CD14-positive monocyte (primary cell): ENCODE results near the gene NFATC2. TPM values are rescaled to one million over a fixed set of nuclear protein-coding genes. Genes with fewer than 3 reads are reported as not detected.

Experiments used
- DNase-seq, 3 donors: peaks; one replicate each; pipeline ENCODE4 v3.0.0-alpha.2; 2011 to 2022
- H2AFZ ChIP-seq: 2 replicates; pipeline ENCODE4 v1.6.0; 2012; ENCODE audit warnings: mild to moderate bottlenecking, low read depth, low read length, inconsistent platforms; ENCODE audit not compliant: insufficient read depth, poor library complexity, severe bottlenecking
- H3K27ac ChIP-seq, 2 donors: 1 replicate in 1 of 2; 2 replicates in 1 of 2; pipeline ENCODE4 v1.5.1; 2012 to 2013; ENCODE audit warnings: low read length in 2 of 2, control low read depth in 1 of 2, inconsistent platforms in 1 of 2, low read depth in 1 of 2, mild to moderate bottlenecking in 1 of 2
- H3K27me3 ChIP-seq, 2 donors: one replicate each; pipeline versions ENCODE4 v1.6.0 to v1.6.1; 2011 to 2013; ENCODE audit warnings: low read length in 2 of 2; ENCODE audit not compliant: control insufficient read depth in 2 of 2, insufficient read depth in 2 of 2
- H3K36me3 ChIP-seq, 2 donors: replicated peaks in 1 of 2; 1 replicate in 1 of 2; 2 replicates in 1 of 2; pipeline versions ENCODE4 v1.5.1 to v1.6.1; 2012 to 2013; ENCODE audit warnings: low read length in 2 of 2, control low read depth in 1 of 2, inconsistent platforms in 1 of 2, mild to moderate bottlenecking in 1 of 2; ENCODE audit not compliant: insufficient read depth in 2 of 2, control insufficient read depth in 1 of 2
- H3K4me1 ChIP-seq, 2 donors: 1 replicate in 1 of 2; 2 replicates in 1 of 2; pipeline versions ENCODE4 v1.5.1 to v1.6.1; 2012 to 2013; ENCODE audit warnings: low read length in 2 of 2, control low read depth in 1 of 2, inconsistent platforms in 1 of 2, mild to moderate bottlenecking in 1 of 2, moderate library complexity in 1 of 2; ENCODE audit not compliant: insufficient read depth in 2 of 2, control insufficient read depth in 1 of 2
- H3K4me2 ChIP-seq: replicated peaks from 2 replicates; pipeline ENCODE3; 2012; ENCODE audit warnings: low read length, moderate library complexity, mild to moderate bottlenecking; ENCODE audit not compliant: poor library complexity, severe bottlenecking; ENCODE audit errors: extremely low read depth
- H3K4me3 ChIP-seq, 3 experiments: fragments of 200-600 bp in 1 of 3; sonication (generic) in 1 of 3; replicated peaks in 1 of 3; 1 replicate in 2 of 3; 2 replicates in 1 of 3; pipeline ENCODE4 v1.5.1; 2011 to 2013; ENCODE audit warnings: low read length in 3 of 3, mild to moderate bottlenecking in 3 of 3, control low read depth in 2 of 3, low read depth in 2 of 3, inconsistent platforms in 1 of 3, moderate library complexity in 1 of 3
- H3K79me2 ChIP-seq: 2 replicates; pipeline ENCODE4 v1.6.0; 2012; ENCODE audit warnings: mild to moderate bottlenecking, control low read depth, inconsistent platforms, low read length, moderate library complexity; ENCODE audit not compliant: insufficient read depth
- H3K9ac ChIP-seq: 2 replicates; pipeline ENCODE4 v1.6.0; 2017; ENCODE audit warnings: low read length, mild to moderate bottlenecking; ENCODE audit not compliant: insufficient read depth, poor library complexity, severe bottlenecking
- H3K9me3 ChIP-seq, 2 donors: replicated peaks in 1 of 2; 1 replicate in 1 of 2; 2 replicates in 1 of 2; pipeline versions ENCODE4 v1.5.1 to v1.6.1; 2012 to 2013; ENCODE audit warnings: low read length in 2 of 2, control low read depth in 1 of 2; ENCODE audit not compliant: control insufficient read depth in 1 of 2, insufficient read depth in 1 of 2
- H4K20me1 ChIP-seq: 2 replicates; pipeline ENCODE4 v1.6.0; 2012; ENCODE audit warnings: mild to moderate bottlenecking, low read length, control low read depth, moderate library complexity; ENCODE audit not compliant: insufficient read depth
- H3K27ac Mint-ChIP-seq, 7 donors: one replicate each; pipeline ENCODE4 v1.8.0; 2020; ENCODE audit warnings: mild to moderate bottlenecking in 7 of 7, mixed read lengths in 7 of 7, moderate library complexity in 6 of 7, inconsistent platforms in 2 of 7
- H3K27me3 Mint-ChIP-seq, 3 donors: one replicate each; pipeline ENCODE4 v1.8.0; 2021 to 2022; ENCODE audit warnings: low read depth in 3 of 3, mild to moderate bottlenecking in 3 of 3, mixed read lengths in 3 of 3, moderate library complexity in 3 of 3, inconsistent platforms in 1 of 3
- H3K36me3 Mint-ChIP-seq, 2 donors: one replicate each; pipeline ENCODE4 v1.8.0; 2020; ENCODE audit warnings: mixed read lengths in 2 of 2, inconsistent platforms in 1 of 2, mild to moderate bottlenecking in 1 of 2
- H3K4me1 Mint-ChIP-seq: one replicate; pipeline ENCODE4 v1.8.0; 2020; ENCODE audit warnings: mild to moderate bottlenecking, mixed read lengths
- H3K4me3 Mint-ChIP-seq, 2 donors: one replicate each; pipeline ENCODE4 v1.8.0; 2020; ENCODE audit warnings: mild to moderate bottlenecking in 2 of 2, mixed read lengths in 2 of 2, moderate library complexity in 1 of 2
- H3K9me3 Mint-ChIP-seq, 7 donors: one replicate each; pipeline ENCODE4 v1.8.0; 2020 to 2022; ENCODE audit warnings: mixed read lengths in 7 of 7, mild to moderate bottlenecking in 6 of 7, moderate library complexity in 6 of 7, inconsistent platforms in 2 of 7
- CTCF ChIP-seq: fragments of 200-600 bp; IDR thresholded peaks from one replicate; pipeline ENCODE4 v1.8.0; 2022; ENCODE audit warnings: antibody characterized with exemption, mild to moderate bottlenecking
- WGBS: methylation state at CpG from one replicate; pipeline ENCODE4 v1.1.5; 2013; ENCODE audit warnings: missing lambda C conversion rate; ENCODE audit not compliant: insufficient coverage; 5-methylcytosine and 5-hydroxymethylcytosine counted together
- intact Hi-C, 2 donors: fragments of 100-400 bp; cut with micrococcal nuclease; formaldehyde crosslinking; loops; one replicate each; pipeline versions ENCODE4 v1.15.0 to v1.15.1; 2023
- polyA plus RNA-seq, 3 donors: library from polyadenylated mRNA; depleted of rRNA in 1 of 3; unstranded in 2 of 3; stranded (reverse) in 1 of 3; fragments of 300-500 nt in 2 of 3; fragments of >200 nt in 1 of 3; fragmentation: Illumina TruSeq in 2 of 3; gene quantifications; 1 replicate in 2 of 3; 2 replicates in 1 of 3; pipeline ENCODE4 v1.2.3, GENCODE V29; 2012 to 2021

The NFATC2 gene
- polyA plus RNA-seq, 3 donors = 0.03 to 0.18 (median 0.11) TPM

GRCh38 chr20:51444922-51445438, 97.5 kb downstream of the NFATC2 start:
- Mint-ChIP-seq H3K27me3 (peaks cover 0 to 4% (median 0%) of the 10 kb centered on the region in 3 donors), H3K27ac (no peak overlapping the region), H3K4me1 (peaks cover 7% of the 10 kb centered on the region), H3K36me3 (no peaks in the 10 kb centered on the region), H3K9me3 (no peaks in the 10 kb centered on the region), H3K4me3 (no peak overlapping the region)
- DNase-seq = no peak
- Histone ChIP-seq H3K9me3 (no peaks in the 10 kb centered on the region), H4K20me1 (no peaks in the 10 kb centered on the region), H3K36me3 (no peaks in the 10 kb centered on the region), H3K9ac (no peak overlapping the region), H2AFZ (no peak overlapping the region), H3K27ac (no peak overlapping the region), H3K79me2 (no peaks in the 10 kb centered on the region), H3K4me2 (no peak overlapping the region), H3K27me3 (no peaks in the 10 kb centered on the region), H3K4me3 (no peak overlapping the region), H3K4me1 (peaks cover 4 to 5% of the 10 kb centered on the region in 2 donors)
- intact Hi-C loops = no loop called here
- no peak for TF ChIP-seq CTCF
- 88% methylated on average over 9 of the region's 9 CpGs for WGBS

- Mint-ChIP-seq H3K4me3 (no peak overlapping the region), H3K4me1 (peaks cover 7% of the 10 kb centered on the region), H3K36me3 (no peaks in the 10 kb centered on the region), H3K9me3 (no peaks in the 10 kb centered on the region), H3K27me3 (peaks cover 0 to 4% (median 0%) of the 10 kb centered on the region in 3 donors), H3K27ac (no peak overlapping the region)
- no peak overlapping the region for H3K27ac ChIP-seq
- H3K36me3 ChIP-seq = no peaks in the 10 kb centered on the region
- no peaks in the 10 kb centered on the region for H3K79me2 ChIP-seq
- 87% methylated on average over 7 of the region's 9 CpGs for WGBS
- intact Hi-C loops = no loop called here
- no peak overlapping the region for H2AFZ ChIP-seq
- H4K20me1 ChIP-seq = no peaks in the 10 kb centered on the region
- TF ChIP-seq CTCF = no peak
- H3K9ac ChIP-seq = no peak overlapping the region
- H3K4me3 ChIP-seq = no peak overlapping the region
- no peaks in the 10 kb centered on the region for H3K27me3 ChIP-seq
- DNase-seq = no peak
- peaks cover 4 to 5% of the 10 kb centered on the region in 2 donors for H3K4me1 ChIP-seq
- no peaks in the 10 kb centered on the region for H3K9me3 ChIP-seq
- no peak overlapping the region for H3K4me2 ChIP-seq
Observed at GRCh38 chr20:51444467-51444866, 98.1 kb downstream of the NFATC2 start.
